Retinal pigment epithelial cell (primary cell): ENCODE results near the gene DNAJB13.

Experiments used
- DNase-seq: peaks from one replicate; pipeline ENCODE4 v3.0.0-alpha.2; 2010; ENCODE audit warnings: low read depth
- H3K4me3 ChIP-seq: 2 replicates; pipeline ENCODE4 v1.5.1; 2011; ENCODE audit warnings: mild to moderate bottlenecking, low read length, control low read depth, moderate library complexity
- CTCF ChIP-seq: conservative IDR thresholded peaks from 2 replicates; pipeline ENCODE4 v1.5.1; 2011; ENCODE audit warnings: low read depth, low read length, control low read depth, inconsistent platforms

Gene DNAJB13

GRCh38 chr11:73969991-73970800 lies 19.4 kb downstream of the DNAJB13 start:
- no peak for DNase-seq
- no peak for TF ChIP-seq CTCF

GRCh38 chr11:73971175-73971719 lies 20.4 kb downstream of the DNAJB13 start:
- H3K4me3 ChIP-seq = no peak overlapping the region
- no peak for TF ChIP-seq CTCF
- no peak for DNase-seq

More at GRCh38 chr11:73969991-73970800, 19.4 kb downstream of the DNAJB13 start:
- H3K4me3 ChIP-seq = no peak overlapping the region

- DNase-seq = no peak
- no peak overlapping the region for H3K4me3 ChIP-seq
- TF ChIP-seq CTCF = no peak
Observed at GRCh38 chr11:73972187-73972586, 21.4 kb downstream of the DNAJB13 start.

- no peak overlapping the region for H3K4me3 ChIP-seq
- no peak for TF ChIP-seq CTCF
- no peak for DNase-seq
Observed at GRCh38 chr11:73972620-73973449, 22.0 kb downstream of the DNAJB13 start.

GRCh38 chr11:73974604-73975478 lies 24.0 kb downstream of the DNAJB13 start:
- DNase-seq = no peak
- no peak overlapping the region for H3K4me3 ChIP-seq

More at GRCh38 chr11:73974604-73975478, 24.0 kb downstream of the DNAJB13 start:
- no peak for TF ChIP-seq CTCF
